ENCODE measurements around the gene PPP1R37. TPM values are rescaled to one million over a fixed set of nuclear protein-coding genes. Genes with fewer than 3 reads are reported as not detected.

PPP1R37 gene
- total and polyA plus RNA-seq, 2 of the 13 experiments (the other 11 are each of a cell fraction or from before 2014, with no cell fraction given) = 9.0 to 14.3 TPM

GRCh38 chr19:45153339-45154063 lies 60.5 kb downstream of the PPP1R37 start (continued):
- TF ChIP-seq ZSCAN21 (CRISPR knock-in tag; IDR thresholded peaks at IDR 0.05; ENCODE audit: borderline replicate concordance) (no peak; the same call in 1 of the 2 replicates), EED (CRISPR knock-in tag; IDR thresholded peaks at IDR 0.05) (no peak), SOX5 (CRISPR knock-in tag; IDR thresholded peaks at IDR 0.05; ENCODE audit: borderline replicate concordance) (no peak), HMGXB4 (CRISPR knock-in tag; IDR thresholded peaks at IDR 0.05; ENCODE audit: borderline replicate concordance in 1 of 2, low read depth in 1 of 2) (no peak), ZC3H13 (CRISPR knock-in tag; IDR thresholded peaks at IDR 0.05) (0 out of 2 replicates have a peak, but pooled peaks have one; percentile 41), ZNF619 (CRISPR knock-in tag; IDR thresholded peaks at IDR 0.05) (no peak), ZNF784 (CRISPR knock-in tag; IDR thresholded peaks at IDR 0.05; ENCODE audit: borderline replicate concordance) (no peak), ZNF33A (CRISPR knock-in tag; IDR thresholded peaks at IDR 0.05; ENCODE audit: borderline replicate concordance) (no peak), RBM39 (IDR thresholded peaks at IDR 0.05; ENCODE audit: low read depth, low read length, poor library complexity, severe bottlenecking) (peak; percentile 52), ZNF773 (CRISPR knock-in tag; IDR thresholded peaks at IDR 0.05; ENCODE audit: borderline replicate concordance) (no peak), HMGXB3 (CRISPR knock-in tag; IDR thresholded peaks at IDR 0.05; ENCODE audit: borderline replicate concordance) (no peak), KMT2A (CRISPR knock-in tag; IDR thresholded peaks at IDR 0.05) (no peak), SRSF1 (optimal IDR thresholded peaks at IDR 0.05; ENCODE audit: low read depth, low read length) (no peak), CTCF (CRISPR knock-in tag; IDR thresholded peaks at IDR 0.05) (no peak), IKZF5 (CRISPR knock-in tag; IDR thresholded peaks at IDR 0.05) (0 out of 2 replicates have a peak, but pooled peaks have one; percentile 7)
- TF ChIP-seq, protein P1, sequence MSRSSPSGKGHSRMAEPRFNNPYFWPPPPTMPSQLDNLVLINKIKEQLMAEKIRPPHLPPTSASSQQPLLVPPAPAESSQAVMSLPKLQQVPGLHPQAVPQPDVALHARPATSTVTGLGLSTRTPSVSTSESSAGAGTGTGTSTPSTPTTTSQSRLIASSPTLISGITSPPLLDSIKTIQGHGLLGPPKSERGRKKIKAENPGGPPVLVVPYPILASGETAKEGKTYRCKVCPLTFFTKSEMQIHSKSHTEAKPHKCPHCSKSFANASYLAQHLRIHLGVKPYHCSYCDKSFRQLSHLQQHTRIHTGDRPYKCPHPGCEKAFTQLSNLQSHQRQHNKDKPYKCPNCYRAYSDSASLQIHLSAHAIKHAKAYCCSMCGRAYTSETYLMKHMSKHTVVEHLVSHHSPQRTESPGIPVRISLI (CRISPR knock-in tag; IDR thresholded peaks at IDR 0.05; ENCODE audit: borderline replicate concordance) = no peak

Measured in HepG2 (cell line).